Measurements from ENCODE around the gene ZNF559.

Gene ZNF559

DNA sequence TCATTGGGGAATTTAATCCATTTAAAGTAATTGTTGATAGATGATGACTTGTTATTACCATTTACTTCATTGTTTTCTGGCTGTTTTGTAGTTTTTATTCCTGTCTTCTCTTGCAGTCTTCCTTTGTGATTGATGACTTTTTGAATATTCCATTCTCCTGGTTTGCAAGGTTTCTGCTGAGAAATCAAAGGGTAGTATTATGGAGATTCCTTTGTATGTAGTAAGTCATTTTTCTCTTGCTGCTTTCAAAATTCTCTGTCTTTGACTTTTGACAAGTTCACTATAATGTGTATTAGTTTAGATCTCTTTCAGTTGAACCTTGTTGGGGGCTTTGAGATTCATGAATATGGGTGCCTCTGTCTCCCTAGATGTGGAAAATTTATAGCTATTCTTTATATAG is 6.0 kb downstream of the ZNF559 start:
- TF ChIP-seq CTCF (IDR thresholded peaks at IDR 0.05; ENCODE audit: low read depth, low read length), result no peak
- DNase-seq (ENCODE audit: extremely low read depth, low read depth), result no peak

- no peak for DNase-seq (ENCODE audit: extremely low read depth, low read depth)
- no peak for TF ChIP-seq CTCF (IDR thresholded peaks at IDR 0.05; ENCODE audit: low read depth, low read length)
Observed at GRCh38 chr19:9342610-9343304, 18.8 kb downstream of the ZNF559 start.

- TF ChIP-seq CTCF (IDR thresholded peaks at IDR 0.05; ENCODE audit: low read depth, low read length), result no peak
- no peak for DNase-seq (ENCODE audit: extremely low read depth, low read depth)
Observed at GRCh38 chr19:9345005-9345404, 21.0 kb downstream of the ZNF559 start.

DNA sequence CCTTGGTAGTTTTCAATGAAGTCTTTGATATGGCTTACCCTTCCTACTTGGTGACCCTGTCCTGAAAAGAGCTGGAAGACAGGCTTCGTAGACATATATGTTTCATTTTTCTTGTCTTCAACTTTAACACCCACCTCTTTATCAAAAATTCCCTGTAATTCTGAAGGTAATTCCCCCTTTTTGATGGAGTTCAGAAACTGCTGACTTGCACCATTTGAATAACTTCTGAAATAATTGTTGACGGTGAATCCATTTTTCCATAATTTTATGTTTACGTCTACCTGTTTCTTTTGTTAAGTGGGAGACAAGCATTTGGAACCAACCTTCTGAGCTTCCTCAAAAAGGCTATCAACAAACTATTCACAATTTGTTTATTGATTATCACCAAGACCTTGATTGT is 24.3 kb downstream of the ZNF559 start:
- no peak for DNase-seq (ENCODE audit: extremely low read depth, low read depth)
- no peak for TF ChIP-seq CTCF (IDR thresholded peaks at IDR 0.05; ENCODE audit: low read depth, low read length)

DNA sequence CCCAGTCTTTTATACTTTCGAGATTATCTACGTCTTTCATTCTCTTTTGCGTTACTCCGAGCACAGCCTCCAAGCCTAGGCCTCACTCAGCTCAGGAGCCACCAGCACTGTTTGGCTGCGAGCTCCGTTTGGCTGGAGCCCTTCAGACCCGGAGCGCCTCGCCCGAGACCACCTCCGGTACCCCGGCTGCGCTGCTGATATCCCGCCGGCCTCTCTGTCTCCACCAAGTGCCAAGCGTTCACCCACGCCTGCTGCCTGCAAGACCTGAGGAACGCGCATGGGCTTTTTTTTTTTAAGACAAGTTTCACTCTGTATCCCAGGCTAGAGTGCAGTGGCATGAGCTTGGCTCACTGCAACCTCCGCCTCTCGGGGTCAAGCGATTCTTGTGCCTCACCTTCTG is 24.7 kb downstream of the ZNF559 start:
- TF ChIP-seq CTCF (IDR thresholded peaks at IDR 0.05; ENCODE audit: low read depth, low read length), result no peak
- DNase-seq (ENCODE audit: extremely low read depth, low read depth), result no peak

DNA sequence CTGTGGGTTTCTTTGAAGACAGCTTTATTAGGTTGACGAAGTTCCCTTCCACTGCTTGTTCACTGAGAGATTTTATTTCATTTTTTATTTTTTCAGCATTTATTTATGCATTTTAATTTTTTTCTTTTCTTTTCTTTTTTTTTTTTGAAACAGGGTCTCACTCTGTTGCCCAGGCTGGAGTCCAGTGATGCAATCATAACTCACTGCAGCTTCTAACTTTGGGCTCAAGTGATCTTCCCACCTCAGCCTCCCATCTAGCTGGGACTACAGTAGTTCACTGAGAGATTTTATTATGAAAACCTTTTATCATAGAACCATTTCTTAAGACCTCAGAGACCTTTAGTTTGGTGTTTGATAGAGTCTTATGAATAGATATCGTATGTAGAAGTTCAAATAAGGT is 28.5 kb downstream of the ZNF559 start:
- no peak for DNase-seq (ENCODE audit: extremely low read depth, low read depth)
- TF ChIP-seq CTCF (IDR thresholded peaks at IDR 0.05; ENCODE audit: low read depth, low read length), result no peak

DNA sequence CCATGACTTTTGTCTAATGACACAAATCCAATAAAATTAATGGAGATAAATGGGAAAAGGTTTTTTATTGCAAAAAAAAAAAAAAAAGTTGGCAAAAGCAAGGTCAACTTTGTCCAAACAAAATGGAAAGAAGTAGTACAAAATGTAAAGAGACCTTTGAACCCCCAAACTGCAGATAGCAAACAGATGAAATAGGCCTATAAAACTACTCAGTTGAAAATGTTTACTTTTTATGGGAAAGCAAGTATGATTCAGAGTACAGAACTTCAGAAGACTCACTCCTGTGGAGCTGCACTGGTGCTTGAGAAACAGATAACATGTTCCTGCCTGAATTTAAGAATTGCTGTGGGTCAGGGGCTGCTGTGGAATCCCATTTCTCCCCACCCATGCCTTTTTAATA is 29.0 kb downstream of the ZNF559 start:
- DNase-seq (ENCODE audit: extremely low read depth, low read depth), result no peak
- no peak for TF ChIP-seq CTCF (IDR thresholded peaks at IDR 0.05; ENCODE audit: low read depth, low read length)
